Measurements from ENCODE around the gene SPDYE6. TPM values are rescaled to one million over a fixed set of nuclear protein-coding genes. Genes with fewer than 3 reads are reported as not detected.

Gene SPDYE6
- total and polyA plus RNA-seq, 10 of the 15 experiments (the other 5 are each of a cell fraction or from before 2014, with no cell fraction given): 0.05 to 2.3 (median 1.00) TPM; not detected in 6

DNA sequence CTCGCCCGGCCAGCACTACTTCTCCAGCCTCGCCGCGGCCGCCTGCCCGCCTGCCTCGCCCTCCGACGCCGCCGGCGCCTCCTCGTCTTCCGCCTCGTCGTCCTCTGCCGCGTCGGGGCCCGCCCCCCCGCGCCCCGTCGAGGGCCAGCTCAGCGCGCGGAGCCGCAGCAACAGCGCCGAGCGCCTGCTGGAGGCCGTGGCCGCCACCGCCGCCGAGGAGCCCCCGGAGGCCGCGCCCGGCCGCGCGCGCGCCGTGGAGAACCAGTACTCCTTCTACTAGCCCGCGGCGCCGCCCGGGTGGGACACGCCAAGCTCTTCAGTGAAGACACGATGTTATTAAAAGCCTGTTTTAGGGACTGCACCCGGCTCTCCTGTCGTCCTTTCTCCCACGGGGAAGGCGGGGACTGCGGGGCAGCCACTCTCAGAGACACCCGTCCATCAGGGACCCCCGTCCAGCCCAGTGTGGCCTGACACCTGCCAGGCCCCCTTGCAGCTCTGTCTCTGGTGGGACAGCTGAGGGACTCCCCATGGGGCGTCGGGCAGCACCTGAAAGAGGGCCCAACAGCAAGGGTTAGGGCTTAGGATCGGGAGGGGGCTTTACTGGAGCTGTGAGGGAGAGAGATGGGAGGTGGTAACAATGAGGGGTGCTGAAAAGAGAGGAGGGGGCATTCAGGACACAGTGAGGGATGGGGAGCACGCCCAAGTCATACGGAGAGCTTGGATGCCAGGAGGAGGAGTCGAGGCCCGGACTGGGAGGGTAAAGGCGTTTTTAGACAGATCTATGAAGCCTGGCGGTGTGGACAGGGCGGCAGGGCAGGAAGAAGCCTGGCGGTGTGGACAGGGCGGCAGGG is 34.7 kb downstream of the SPDYE6 start:
- 94% methylated on average over 31 of the region's 73 CpGs for WGBS (ENCODE audit: insufficient coverage, insufficient replicate concordance, low lambda C conversion rate, missing lambda C conversion rate)
- in situ Hi-C loops (cut with MboI) (no loop called here), intact Hi-C loops (cut with micrococcal nuclease; ENCODE audit: unreplicated experiment) (no loop called here)
- no peaks in the 10 kb centered on the region for H3K79me2 ChIP-seq (ENCODE audit: control insufficient read depth, insufficient read depth, low read length)
- CTCF ChIA-PET: no interaction called here
- H3K27ac ChIP-seq (ENCODE audit: control insufficient read depth, insufficient read depth): no peak overlapping the region
- peaks cover 14 to 24% of the 10 kb centered on the region in 2 experiments for H3K36me3 ChIP-seq (ENCODE audit: control insufficient read depth in 2 of 2, insufficient read depth in 2 of 2, low read length in 1 of 2)
- SMC1A ChIA-PET (ENCODE audit: uncharacterized antibody, unreplicated experiment): no interaction called here
- POLR2A ChIA-PET: interaction anchor here (1.1 kb wide), 1 partner anchor 10 kb away, joined by 4 read pairs; no protein-coding TSS in a partner anchor
- no peak overlapping the region for H3K4me3 ChIP-seq
- ATAC-seq (no peak), DNase-seq (ENCODE audit: low read depth, low spot score) (no peak), FAIRE-seq (no peak)
- no TSS peak for BruUV-seq (replicated peaks)
- H4K20me1 ChIP-seq (ENCODE audit: control insufficient read depth, insufficient read depth): no peaks in the 10 kb centered on the region; the same call in 1 of the 2 replicates
- no peak overlapping the region for H3K4me2 ChIP-seq (ENCODE audit: control insufficient read depth, insufficient read depth)
- H3K27me3 ChIP-seq (replicated peaks in 1 of 2; ENCODE audit: control insufficient read depth in 2 of 2, insufficient read depth in 2 of 2, low read length in 1 of 2): no peaks in the 10 kb centered on the region
- no peak overlapping the region for H3K9ac ChIP-seq (ENCODE audit: control insufficient read depth, insufficient read depth, low read length)
- no peak overlapping the region for H2AFZ ChIP-seq (ENCODE audit: control insufficient read depth, low read depth, low read length)
- TF ChIP-seq SREBF2 (IDR thresholded peaks at IDR 0.05; ENCODE audit: low read length) (no peak), CHD2 (IDR thresholded peaks at IDR 0.05; ENCODE audit: borderline replicate concordance, low read depth, low read length) (no peak), POLR2A (IDR thresholded peaks at IDR 0.05; ENCODE audit: low read depth, low read length) (peak; percentile 56), POLR2AphosphoS5 (IDR thresholded peaks at IDR 0.05; ENCODE audit: low read length) (peak; percentile 38; the same call in 1 of the 2 replicates)
- H3K4me1 ChIP-seq (ENCODE audit: control insufficient read depth, insufficient read depth, low read length): no peaks in the 10 kb centered on the region
- H3K9me3 ChIP-seq (replicated peaks; ENCODE audit: control insufficient read depth, insufficient read depth, low read length): no peaks in the 10 kb centered on the region
- RAD21 ChIA-PET (ENCODE audit: unreplicated experiment): no interaction called here

DNA sequence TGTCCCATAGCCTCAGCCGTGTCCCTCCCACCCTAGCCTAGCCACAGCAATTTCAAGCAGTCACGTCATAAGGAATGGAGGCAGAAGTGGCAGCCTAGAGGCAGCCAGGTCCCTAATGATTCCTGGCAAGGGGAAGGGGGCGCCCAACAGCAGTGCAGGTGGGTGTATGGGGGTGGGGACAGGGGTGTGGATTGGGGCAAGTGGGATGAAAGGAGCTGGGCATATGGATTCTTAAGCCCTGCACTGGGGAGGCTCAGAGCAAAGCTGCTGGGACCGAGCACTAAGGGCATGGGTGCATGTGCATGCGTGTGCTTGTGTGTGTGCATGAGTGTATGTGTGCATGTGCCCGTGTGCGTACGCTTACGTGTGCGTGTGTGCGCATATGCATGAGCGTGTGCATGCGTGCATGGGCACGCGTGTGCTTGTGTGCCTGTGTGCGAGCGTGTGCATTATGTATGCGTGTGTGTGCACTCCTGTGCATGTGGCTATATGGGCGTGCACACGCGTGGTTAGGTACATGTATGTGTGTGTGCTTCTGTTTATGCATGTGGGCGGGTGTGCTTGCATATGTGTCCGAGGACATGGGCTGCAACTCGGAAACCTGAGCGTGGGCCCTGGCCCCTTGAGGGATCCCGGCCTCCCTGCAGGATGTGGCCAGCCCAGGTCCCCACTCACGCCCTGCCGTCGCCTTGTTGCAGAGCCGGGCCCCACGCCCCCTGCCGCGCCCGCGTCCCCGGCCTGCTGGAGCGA is 35.5 kb downstream of the SPDYE6 start:
- no peak for ATAC-seq
- ChIA-PET CTCF (no interaction called here), RAD21 (ENCODE audit: unreplicated experiment) (no interaction called here), SMC1A (ENCODE audit: uncharacterized antibody, unreplicated experiment) (no interaction called here), POLR2A (no interaction called here)
- H4K20me1 ChIP-seq (ENCODE audit: control insufficient read depth, insufficient read depth): no peaks in the 10 kb centered on the region; the same call in 1 of the 2 replicates
- no peak overlapping the region for H3K4me3 ChIP-seq
- H3K27me3 ChIP-seq (replicated peaks in 1 of 2; ENCODE audit: control insufficient read depth in 2 of 2, insufficient read depth in 2 of 2, low read length in 1 of 2): no peaks in the 10 kb centered on the region
- no peak for FAIRE-seq
- no peak for DNase-seq (ENCODE audit: low read depth, low spot score)
- no TSS peak for BruUV-seq (replicated peaks)
- H3K9ac ChIP-seq (ENCODE audit: control insufficient read depth, insufficient read depth, low read length): no peak overlapping the region
- H3K9me3 ChIP-seq (replicated peaks; ENCODE audit: control insufficient read depth, insufficient read depth, low read length): no peaks in the 10 kb centered on the region
- in situ Hi-C loops (cut with MboI) (no loop called here), intact Hi-C loops (cut with micrococcal nuclease; ENCODE audit: unreplicated experiment) (no loop called here)
- H3K4me1 ChIP-seq (ENCODE audit: control insufficient read depth, insufficient read depth, low read length): no peaks in the 10 kb centered on the region
- H3K27ac ChIP-seq (ENCODE audit: control insufficient read depth, insufficient read depth): no peak overlapping the region
- WGBS (ENCODE audit: insufficient coverage, insufficient replicate concordance, low lambda C conversion rate, missing lambda C conversion rate): 96% methylated on average over 27 of the region's 37 CpGs
- peaks cover 16 to 24% of the 10 kb centered on the region in 2 experiments for H3K36me3 ChIP-seq (ENCODE audit: control insufficient read depth in 2 of 2, insufficient read depth in 2 of 2, low read length in 1 of 2)
- H3K4me2 ChIP-seq (ENCODE audit: control insufficient read depth, insufficient read depth): no peak overlapping the region
- no peaks in the 10 kb centered on the region for H3K79me2 ChIP-seq (ENCODE audit: control insufficient read depth, insufficient read depth, low read length)
- H2AFZ ChIP-seq (ENCODE audit: control insufficient read depth, low read depth, low read length): no peak overlapping the region
- TF ChIP-seq, protein P1, sequence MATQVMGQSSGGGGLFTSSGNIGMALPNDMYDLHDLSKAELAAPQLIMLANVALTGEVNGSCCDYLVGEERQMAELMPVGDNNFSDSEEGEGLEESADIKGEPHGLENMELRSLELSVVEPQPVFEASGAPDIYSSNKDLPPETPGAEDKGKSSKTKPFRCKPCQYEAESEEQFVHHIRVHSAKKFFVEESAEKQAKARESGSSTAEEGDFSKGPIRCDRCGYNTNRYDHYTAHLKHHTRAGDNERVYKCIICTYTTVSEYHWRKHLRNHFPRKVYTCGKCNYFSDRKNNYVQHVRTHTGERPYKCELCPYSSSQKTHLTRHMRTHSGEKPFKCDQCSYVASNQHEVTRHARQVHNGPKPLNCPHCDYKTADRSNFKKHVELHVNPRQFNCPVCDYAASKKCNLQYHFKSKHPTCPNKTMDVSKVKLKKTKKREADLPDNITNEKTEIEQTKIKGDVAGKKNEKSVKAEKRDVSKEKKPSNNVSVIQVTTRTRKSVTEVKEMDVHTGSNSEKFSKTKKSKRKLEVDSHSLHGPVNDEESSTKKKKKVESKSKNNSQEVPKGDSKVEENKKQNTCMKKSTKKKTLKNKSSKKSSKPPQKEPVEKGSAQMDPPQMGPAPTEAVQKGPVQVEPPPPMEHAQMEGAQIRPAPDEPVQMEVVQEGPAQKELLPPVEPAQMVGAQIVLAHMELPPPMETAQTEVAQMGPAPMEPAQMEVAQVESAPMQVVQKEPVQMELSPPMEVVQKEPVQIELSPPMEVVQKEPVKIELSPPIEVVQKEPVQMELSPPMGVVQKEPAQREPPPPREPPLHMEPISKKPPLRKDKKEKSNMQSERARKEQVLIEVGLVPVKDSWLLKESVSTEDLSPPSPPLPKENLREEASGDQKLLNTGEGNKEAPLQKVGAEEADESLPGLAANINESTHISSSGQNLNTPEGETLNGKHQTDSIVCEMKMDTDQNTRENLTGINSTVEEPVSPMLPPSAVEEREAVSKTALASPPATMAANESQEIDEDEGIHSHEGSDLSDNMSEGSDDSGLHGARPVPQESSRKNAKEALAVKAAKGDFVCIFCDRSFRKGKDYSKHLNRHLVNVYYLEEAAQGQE (IDR thresholded peaks at IDR 0.05; ENCODE audit: low read depth, low read length): no peak
- TF ChIP-seq, protein P2, sequence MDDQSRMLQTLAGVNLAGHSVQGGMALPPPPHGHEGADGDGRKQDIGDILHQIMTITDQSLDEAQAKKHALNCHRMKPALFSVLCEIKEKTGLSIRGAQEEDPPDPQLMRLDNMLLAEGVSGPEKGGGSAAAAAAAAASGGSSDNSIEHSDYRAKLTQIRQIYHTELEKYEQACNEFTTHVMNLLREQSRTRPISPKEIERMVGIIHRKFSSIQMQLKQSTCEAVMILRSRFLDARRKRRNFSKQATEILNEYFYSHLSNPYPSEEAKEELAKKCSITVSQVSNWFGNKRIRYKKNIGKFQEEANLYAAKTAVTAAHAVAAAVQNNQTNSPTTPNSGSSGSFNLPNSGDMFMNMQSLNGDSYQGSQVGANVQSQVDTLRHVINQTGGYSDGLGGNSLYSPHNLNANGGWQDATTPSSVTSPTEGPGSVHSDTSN (IDR thresholded peaks at IDR 0.05; ENCODE audit: insufficient replicate concordance, low read depth, low read length): peak; percentile 14
- TF ChIP-seq POU2F2 (IDR thresholded peaks at IDR 0.05; ENCODE audit: borderline replicate concordance, low read depth, low read length) (0 out of 3 replicates have a peak, but pooled peaks have one; percentile 10), POLR2AphosphoS5 (IDR thresholded peaks at IDR 0.05; ENCODE audit: low read length) (peak; percentile 55; the same call in 1 of the 2 replicates), CBFB (IDR thresholded peaks at IDR 0.05; ENCODE audit: low read depth) (no peak), BMI1 (IDR thresholded peaks at IDR 0.05; ENCODE audit: borderline replicate concordance) (no peak)

Data from GM12878 (cell line).